HG02610 (cell line): ENCODE results near the gene RAB18.
"Not testable (repeated sequence)": the region's sequence is repeated elsewhere in the genome, so short reads cannot be mapped to it uniquely, and the experiment has no call there.

Source experiments
- ATAC-seq: cut with Tn5 transposase; IDR thresholded peaks from one replicate; pipeline ENCODE4 v1.9.1; 2021; ENCODE audit warnings: mild to moderate bottlenecking, moderate library complexity; ENCODE audit not compliant: unreplicated experiment

Gene RAB18

DNA sequence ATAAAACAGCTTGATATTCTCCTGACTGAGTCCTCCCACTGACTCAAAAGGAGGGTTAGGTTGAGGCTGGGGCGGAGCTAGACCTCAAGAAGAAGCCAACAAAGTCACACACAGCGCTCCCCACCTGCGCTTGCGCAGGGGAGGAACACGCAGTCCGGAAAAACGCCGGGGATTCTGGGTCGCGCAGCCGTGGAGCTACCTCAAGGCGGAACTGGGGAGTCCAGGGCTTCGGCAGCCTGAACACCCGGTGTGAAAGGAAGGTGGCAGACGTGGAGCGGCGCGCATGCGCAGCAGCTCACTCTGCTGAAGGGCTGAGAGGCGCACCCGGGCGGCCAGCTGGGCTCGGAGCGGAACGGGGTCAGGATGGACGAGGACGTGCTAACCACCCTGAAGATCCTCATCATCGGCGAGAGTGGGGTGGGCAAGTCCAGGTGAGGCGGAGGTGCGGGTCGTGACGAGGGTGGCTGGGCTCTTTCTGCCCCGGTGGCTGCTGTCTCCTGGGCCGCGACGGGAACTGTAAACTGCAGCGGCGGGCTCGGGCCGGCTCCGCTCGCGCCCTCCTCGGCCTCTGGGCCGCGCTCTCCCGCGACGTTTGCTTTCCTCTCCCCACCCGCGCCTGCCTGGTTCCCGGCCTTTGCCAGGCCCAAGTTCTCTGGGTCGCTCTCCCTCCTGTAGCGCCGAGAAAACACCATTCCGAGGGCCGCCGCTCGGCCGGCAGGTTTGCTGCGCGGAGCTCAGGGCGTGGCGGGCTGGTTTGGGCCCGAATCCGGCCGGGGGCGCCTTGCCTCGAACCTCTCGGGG lies at the start of gene RAB18:
Gene RAB18, plus strand, starts transcription at position 298 of the 801 bp plus-strand sequence. Its CDS starts 66 bp downstream, at position 364.
- ATAC-seq = peak; percentile 98

DNA sequence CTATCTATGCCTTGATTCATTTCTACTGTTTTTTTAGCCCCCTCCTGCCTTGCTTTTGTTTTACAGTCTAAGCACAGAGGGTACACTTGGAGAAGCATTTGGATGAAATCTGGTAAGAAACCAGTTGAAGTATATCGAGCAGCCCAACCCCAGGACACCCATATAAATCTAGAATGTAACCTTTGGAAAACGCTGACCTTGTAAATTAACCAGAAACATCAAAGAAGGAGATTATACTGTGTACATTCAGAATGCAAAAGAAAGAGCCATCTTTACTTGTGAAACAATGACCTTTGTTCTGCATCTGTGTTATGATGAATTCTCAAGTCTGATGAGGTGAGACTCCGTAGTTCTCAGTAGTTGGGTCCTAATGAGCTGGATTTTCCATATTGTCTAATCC lies 49.3 kb upstream of the RAB18 start:
- ATAC-seq = no peak

DNA sequence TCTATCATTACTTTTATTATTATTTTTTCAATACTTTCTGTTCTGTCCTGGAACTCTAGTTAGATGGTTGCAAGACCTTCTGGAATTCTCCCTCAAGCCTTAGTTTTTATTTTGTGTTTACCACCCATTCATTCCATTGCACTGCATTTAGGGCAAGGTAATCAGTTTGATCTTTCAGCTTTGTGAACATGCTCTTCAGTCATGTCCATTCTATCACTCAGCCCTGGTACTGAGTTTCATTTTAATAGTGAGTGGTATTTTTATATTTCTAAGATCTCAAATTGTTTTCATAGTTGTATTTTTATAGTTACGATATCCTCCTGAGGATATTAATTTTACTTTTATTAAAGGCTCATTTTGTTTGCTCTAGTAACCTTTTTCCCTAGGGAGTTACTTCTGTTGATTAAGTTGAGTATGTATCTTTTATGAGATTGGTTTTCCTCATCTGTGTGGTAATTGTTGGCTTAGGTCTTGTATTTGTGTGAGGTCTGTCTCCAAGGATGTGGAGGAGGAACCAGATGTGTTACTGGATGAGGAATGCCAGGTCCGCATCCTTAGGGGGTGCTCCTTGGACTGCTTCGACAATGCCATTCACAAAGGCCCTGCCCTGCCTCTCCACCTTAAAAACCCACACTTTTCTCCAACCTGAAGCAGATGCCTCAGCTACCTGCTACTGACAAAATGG lies 46.7 kb upstream of the RAB18 start:
- ATAC-seq = no peak

GRCh38 chr10:27457966-27458365 lies 46.1 kb upstream of the RAB18 start:
- no peak for ATAC-seq

- no peak for ATAC-seq
Measured at GRCh38 chr10:27461312-27461711, 42.8 kb upstream of the RAB18 start.

- ATAC-seq = no peak
Measured at GRCh38 chr10:27463961-27464360, 40.1 kb upstream of the RAB18 start.

DNA sequence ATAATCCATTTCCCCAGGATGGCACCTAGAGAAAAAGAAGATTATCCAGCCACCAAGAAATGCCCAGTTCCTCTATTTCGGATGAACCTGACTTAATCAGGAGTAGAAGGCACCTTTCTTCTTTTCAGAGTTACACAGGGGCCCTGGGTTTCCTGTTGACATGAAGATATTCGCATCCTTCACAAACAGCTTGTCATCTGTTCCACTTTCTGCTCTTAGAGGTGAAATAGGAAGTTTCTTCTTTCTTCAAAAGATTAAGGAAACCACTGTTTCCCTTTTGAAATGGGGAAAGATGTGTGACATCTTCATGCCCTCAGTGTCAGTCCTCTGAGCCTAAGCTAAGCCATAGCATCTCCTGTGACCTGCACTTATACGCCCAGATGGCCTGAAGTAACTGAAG lies 39.1 kb upstream of the RAB18 start:
- peak; percentile 54 for ATAC-seq

DNA sequence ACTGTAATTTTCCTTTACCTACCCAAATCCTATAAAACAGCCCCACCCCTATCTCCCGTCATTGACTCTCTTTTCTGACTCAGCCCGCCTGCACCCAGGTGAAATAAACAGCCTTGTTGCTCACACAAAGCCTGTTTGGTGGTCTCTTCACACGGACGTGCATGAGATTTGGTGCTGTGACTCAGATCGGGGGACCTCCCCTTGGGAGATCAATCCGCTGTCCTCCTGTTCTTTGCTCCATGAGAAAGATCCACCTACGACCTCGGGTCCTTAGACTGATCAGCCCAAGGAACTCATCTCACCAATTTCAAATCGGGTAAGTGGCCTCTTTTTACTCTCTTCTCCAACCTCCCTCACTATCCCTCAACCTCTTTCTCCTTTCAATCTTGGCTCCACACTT lies 38.5 kb upstream of the RAB18 start:
- ATAC-seq = not testable (repeated sequence)

- ATAC-seq = no peak
Measured at GRCh38 chr10:27470885-27471284, 33.2 kb upstream of the RAB18 start.

DNA sequence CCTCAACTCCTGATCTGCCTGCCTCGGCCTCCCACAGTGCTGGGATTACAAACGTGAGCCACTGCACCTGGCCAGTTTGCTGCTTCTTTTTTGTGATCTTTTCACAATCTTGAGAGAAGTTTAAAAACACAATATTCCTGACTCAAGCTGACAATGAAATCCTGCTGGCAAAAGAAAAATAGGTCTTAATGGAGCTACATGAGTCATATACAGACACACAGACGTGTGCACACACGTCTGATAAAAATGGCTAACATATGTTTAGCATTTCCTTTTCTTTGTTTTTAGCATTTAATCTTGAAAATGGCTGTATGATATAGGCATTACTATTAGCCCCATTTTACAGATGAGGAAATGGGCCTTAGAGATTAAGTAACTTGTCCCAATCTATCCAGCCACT lies 29.4 kb upstream of the RAB18 start:
- no peak for ATAC-seq

DNA sequence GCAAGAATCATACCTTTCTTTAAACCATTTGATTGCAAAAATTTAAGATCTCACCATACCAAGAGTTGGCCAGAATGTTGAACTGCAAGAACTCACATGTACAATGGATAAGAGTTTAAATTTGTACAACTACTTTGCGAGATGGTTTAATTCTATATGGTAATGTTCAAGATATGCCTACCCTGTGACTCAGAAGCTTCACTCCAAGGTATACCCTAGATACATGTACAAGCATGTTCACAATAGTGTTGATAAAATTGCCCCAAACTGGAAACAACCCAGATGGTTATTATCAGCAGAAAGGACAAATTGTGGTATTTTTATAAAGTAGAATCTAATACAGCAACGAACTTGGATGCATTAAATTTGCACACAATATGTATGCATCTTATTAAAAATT lies 25.1 kb upstream of the RAB18 start:
- ATAC-seq = no peak

DNA sequence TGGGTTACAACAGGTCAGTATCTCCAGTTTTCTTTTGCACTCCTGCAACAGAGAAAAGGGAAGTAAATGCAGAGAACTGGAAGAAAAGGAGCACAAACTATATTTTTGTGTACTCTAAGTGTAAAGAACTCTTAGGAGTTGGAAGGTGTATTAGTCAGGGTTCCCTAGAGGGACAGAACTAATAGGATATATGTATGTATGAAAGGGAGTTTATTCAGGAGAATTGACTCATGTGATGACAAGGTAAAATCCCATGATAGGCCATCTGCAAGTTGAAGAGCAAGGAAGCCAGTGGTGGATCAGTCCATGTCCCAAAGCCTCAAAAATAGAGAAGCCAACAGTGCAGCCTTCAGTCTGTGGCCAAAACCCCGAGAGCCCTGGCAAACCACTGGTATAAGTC lies 22.6 kb upstream of the RAB18 start:
- no peak for ATAC-seq

DNA sequence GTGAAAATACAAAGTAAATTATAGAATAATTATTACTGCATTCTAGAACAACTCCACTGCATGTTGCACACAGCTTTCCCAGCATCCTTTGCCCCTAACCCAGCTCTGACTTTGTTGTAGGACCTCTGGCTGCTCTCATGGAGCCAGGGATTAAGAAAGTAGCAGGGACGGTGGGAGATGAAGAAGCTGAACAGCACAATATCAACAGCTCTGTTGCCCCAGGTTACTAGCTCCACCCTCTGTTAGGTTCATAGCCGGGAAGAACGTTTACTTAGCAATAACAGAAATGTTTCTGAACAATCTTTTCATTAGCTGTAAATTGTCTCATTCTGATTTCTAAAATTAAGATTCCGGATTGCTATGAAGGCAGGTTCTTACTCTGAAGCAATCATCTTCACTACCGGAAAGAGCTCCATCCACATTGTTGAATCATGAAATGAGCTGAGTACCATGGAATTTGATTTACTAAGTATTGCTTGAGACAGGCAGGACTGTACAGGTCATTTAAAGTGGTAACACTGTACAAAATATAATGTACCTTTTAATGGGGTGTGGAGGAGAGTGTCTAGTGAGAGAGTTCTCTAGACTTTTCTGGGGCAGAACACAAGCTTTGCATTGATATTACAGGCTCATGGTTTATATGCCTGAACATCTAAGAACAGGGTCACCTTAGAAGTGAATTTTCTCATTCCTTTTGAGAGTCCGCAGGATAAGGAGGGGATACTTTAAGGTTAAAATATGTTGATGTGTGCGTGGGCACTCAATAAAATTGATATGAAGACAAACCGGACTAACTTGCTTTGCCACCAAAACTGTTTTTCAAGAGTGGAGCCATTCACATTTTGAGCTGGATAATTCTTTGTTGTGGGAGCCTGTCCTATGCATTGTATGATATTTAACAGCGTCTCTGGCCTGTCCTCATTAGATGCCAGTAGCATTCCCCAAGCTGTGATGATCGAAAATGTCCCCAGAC lies 20.8 kb upstream of the RAB18 start:
- ATAC-seq = no peak

- no peak for ATAC-seq
Measured at GRCh38 chr10:27485368-27485767, 18.7 kb upstream of the RAB18 start.

DNA sequence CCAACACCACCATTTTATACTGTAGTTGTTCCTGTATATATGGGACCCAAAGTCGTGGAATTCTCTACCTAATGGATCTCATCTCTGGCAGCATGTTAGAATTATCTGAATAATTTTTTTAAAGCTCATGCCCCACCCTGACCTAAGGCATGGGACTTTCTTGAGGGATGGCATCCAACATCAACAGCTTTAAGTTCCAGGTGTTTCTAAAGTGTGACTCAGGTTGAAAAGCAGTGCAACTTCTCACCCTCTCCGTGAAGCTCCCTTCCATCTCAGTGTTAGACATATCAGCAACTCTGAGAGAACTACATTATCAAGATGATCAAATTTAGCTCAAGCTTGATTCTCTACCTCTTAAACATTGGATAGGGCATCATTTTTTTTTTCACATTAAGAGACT lies 18.1 kb upstream of the RAB18 start:
- ATAC-seq = no peak

DNA sequence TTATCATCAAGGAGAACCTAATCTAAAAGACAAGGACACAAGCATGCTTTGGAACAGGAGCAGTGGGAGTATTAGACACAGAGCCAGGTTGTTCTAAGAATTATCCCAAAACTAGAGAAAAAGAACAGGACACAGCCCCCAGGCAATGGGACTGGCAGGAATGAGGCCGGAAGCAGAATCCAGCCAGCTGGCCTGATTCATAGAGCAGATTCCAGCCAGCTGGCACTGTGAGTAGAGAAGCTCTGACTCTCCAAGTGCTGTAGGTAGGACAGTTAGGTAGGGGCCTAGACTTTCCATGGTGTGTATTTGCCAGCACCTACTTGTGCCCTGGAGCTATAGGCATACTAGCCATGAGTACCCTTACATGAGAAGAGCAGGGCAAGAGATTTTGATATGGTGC lies 13.3 kb upstream of the RAB18 start:
- ATAC-seq = no peak

DNA sequence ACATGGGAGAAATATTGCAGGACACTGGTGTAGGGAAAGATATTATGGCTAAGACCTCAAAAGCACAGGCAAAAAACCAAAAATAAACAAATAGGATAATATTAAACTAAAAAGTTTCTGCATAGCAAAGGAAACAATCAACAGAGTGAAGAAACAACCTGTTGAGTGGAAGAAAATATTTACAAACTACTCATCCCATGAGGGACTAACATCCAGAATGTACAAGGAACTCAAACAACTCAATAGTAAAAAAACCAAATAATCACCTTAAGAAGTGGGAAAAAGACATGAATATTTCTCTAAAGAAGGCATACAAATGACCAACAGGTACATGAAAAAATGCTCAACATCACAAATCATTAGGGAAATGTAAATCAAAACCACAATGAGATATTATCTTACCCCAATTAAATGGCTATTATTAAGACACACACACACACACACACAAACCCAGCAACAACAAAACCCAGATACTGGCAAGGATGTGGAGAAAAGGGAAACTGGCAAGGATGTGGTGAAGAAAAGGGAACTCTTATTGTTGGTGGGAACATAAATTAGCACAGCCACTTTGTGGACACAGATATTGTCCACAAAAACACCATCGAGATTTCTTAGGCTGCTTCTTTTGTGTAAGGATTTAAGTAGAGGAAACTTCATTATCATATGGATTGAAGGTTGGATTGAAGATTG lies 9.8 kb upstream of the RAB18 start:
- no peak for ATAC-seq

DNA sequence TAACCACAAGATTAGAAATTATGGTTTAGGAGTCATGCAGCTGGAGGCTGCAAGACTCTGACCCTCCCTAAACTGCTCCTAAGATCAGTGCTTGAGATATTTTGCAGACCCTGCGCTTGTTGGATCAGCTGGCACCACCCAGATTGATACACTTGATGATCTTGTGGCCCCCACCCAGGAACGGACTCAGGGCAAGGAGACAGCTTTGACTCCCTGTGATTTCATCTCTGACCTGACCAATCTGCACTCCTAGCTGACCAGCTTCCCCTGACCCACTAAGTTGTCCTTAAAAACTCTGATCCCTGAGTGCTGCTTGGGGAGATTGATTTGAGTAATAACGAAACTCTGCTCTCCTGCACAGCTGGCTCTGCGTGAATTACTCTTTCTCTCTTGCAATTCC lies 8.0 kb upstream of the RAB18 start:
- ATAC-seq = no peak

- ATAC-seq = no peak
Measured at GRCh38 chr10:27500096-27500495, 4.0 kb upstream of the RAB18 start.

- no peak for ATAC-seq
Measured at GRCh38 chr10:27500886-27501285, 3.2 kb upstream of the RAB18 start.
